Vagina (tissue), 2 donors: ENCODE data around the gene SLC25A48. TPM values are rescaled to one million over a fixed set of nuclear protein-coding genes. Genes with fewer than 3 reads are reported as not detected.

Experiments used
- DNase-seq, 2 donors: peaks; one replicate each; pipeline ENCODE4 v3.0.0-alpha.2; 2017; ENCODE audit errors: extremely low spot score in 2 of 2
- H3K27ac ChIP-seq: fragments of 200-600 bp; sonication (generic); one replicate; pipeline ENCODE4 v1.5.1; 2019
- H3K27me3 ChIP-seq: fragments of 200-600 bp; sonication (generic); one replicate; pipeline ENCODE4 v1.5.1; 2019
- H3K36me3 ChIP-seq, 2 donors: fragments of 200-600 bp; sonication (generic); one replicate each; pipeline ENCODE4 v1.5.1; 2017 to 2019
- H3K4me1 ChIP-seq: fragments of 200-600 bp; sonication (generic); one replicate; pipeline ENCODE4 v1.5.1; 2019
- H3K4me3 ChIP-seq, 2 donors: fragments of 200-600 bp; sonication (generic); 1 replicate in 1 of 2; 2 replicates in 1 of 2; pipeline ENCODE4 v1.5.1; 2016 to 2019
- H3K9me3 ChIP-seq: fragments of 200-600 bp; sonication (generic); one replicate; pipeline ENCODE4 v1.5.1; 2019
- POLR2A ChIP-seq, 2 donors: fragments of 450-650 bp; IDR thresholded peaks; one replicate each; pipeline ENCODE4 v1.6.1; 2017; ENCODE audit warnings: antibody characterized with exemption in 2 of 2, mild to moderate bottlenecking in 2 of 2, moderate library complexity in 2 of 2
- POLR2AphosphoS5 ChIP-seq, 2 donors: sonication (generic); formaldehyde crosslinking; IDR thresholded peaks; one replicate each; pipeline ENCODE4 v1.9.0; 2017; ENCODE audit warnings: antibody characterized with exemption in 2 of 2, mild to moderate bottlenecking in 2 of 2, low read depth in 1 of 2; ENCODE audit not compliant: insufficient read depth in 1 of 2
- intact Hi-C: fragments of 100-400 bp; cut with DNase I; formaldehyde crosslinking; loops from one replicate; pipeline ENCODE4 v1.15.1; 2023
- total RNA-seq: library from RNA; depleted of rRNA; stranded (reverse); fragments of >200 nt; gene quantifications from one replicate; pipeline ENCODE4 v1.2.3, GENCODE V29; 2016
- TF ChIP-seq, protein P1 (sequence below), 3 experiments: fragments of 450-650 bp in 2 of 3; fragments of 200-600 bp in 1 of 3; sonication (generic) in 1 of 3; IDR thresholded peaks; one replicate each; pipeline ENCODE4 v1.5.1; 2017 to 2019; ENCODE audit warnings: antibody characterized with exemption in 3 of 3, mild to moderate bottlenecking in 2 of 3, moderate library complexity in 2 of 3

Gene SLC25A48
- total RNA-seq, 1 donor from 2014 or later: 0.49 TPM

DNA sequence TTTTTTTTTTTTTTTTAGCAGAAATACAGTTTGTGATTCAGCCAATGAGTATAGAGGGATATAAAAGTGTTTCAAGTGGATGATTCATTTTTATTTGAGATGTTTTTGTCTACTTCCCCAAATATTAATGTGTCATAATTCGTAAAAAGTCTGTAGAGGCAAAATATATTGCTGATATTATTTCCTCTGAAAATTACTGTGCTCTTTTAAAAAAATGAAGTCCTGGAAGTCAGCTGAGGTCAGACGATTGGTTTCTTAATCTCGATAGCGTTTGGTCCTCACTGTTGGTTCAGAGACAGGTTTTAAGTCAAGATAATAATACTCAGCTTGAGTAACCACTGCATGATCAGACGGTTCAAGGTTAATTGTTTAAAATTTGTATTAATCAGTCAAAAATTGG lies 41.7 kb downstream of the SLC25A48 start:
- Histone ChIP-seq H3K4me3 (no peak overlapping the region), H3K27me3 (no peaks in the 10 kb centered on the region), H3K4me1 (no peaks in the 10 kb centered on the region), H3K9me3 (no peaks in the 10 kb centered on the region), H3K27ac (no peak overlapping the region), H3K36me3 (no peaks in the 10 kb centered on the region)
- DNase-seq: no peak
- intact Hi-C loops: no loop called here
- TF ChIP-seq POLR2AphosphoS5 (IDR thresholded peaks at IDR 0.05; ENCODE audit: insufficient read depth in 1 of 2, low read depth in 1 of 2): no peak
- TF ChIP-seq, protein P1, sequence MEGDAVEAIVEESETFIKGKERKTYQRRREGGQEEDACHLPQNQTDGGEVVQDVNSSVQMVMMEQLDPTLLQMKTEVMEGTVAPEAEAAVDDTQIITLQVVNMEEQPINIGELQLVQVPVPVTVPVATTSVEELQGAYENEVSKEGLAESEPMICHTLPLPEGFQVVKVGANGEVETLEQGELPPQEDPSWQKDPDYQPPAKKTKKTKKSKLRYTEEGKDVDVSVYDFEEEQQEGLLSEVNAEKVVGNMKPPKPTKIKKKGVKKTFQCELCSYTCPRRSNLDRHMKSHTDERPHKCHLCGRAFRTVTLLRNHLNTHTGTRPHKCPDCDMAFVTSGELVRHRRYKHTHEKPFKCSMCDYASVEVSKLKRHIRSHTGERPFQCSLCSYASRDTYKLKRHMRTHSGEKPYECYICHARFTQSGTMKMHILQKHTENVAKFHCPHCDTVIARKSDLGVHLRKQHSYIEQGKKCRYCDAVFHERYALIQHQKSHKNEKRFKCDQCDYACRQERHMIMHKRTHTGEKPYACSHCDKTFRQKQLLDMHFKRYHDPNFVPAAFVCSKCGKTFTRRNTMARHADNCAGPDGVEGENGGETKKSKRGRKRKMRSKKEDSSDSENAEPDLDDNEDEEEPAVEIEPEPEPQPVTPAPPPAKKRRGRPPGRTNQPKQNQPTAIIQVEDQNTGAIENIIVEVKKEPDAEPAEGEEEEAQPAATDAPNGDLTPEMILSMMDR (IDR thresholded peaks at IDR 0.05): no peak
- TF ChIP-seq POLR2A (IDR thresholded peaks at IDR 0.05): no peak

DNA sequence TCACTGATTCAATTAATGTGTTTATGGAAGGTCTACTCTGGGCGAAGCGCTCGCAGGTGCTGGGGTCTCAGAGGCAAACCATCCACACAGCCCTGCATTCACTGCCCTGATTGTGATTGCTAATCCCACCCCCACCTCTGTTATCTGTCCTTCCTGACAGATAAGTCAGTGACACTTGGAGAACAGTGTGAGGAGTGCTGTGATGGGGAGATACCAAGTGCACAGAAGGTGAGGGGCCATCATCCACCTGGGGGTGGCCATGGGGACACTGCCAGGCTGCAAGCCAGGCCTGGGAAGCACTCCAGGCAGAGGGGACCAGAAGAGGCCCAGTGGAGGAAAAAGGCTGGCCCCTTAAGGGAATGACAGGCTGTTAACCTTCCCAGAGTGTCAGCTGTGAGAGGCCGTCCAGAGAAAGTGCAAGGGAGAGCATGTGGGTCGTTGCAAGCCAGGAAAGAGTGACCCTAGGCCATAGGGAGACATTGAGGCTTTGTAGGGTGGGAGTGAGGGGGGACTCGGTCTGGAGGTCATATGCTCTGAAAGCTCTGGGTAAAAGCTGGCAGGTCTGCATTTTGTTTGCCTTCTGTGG lies 43.2 kb downstream of the SLC25A48 start:
- Histone ChIP-seq H3K4me3 (no peak overlapping the region), H3K36me3 (no peaks in the 10 kb centered on the region), H3K27me3 (no peaks in the 10 kb centered on the region), H3K4me1 (peaks cover 5% of the 10 kb centered on the region), H3K9me3 (no peaks in the 10 kb centered on the region), H3K27ac (no peak overlapping the region)
- TF ChIP-seq, protein P1 (IDR thresholded peaks at IDR 0.05): no peak
- TF ChIP-seq POLR2A (IDR thresholded peaks at IDR 0.05): no peak
- TF ChIP-seq POLR2AphosphoS5 (IDR thresholded peaks at IDR 0.05; ENCODE audit: insufficient read depth in 1 of 2, low read depth in 1 of 2): no peak
- intact Hi-C loops: no loop called here
- no peak for DNase-seq

DNA sequence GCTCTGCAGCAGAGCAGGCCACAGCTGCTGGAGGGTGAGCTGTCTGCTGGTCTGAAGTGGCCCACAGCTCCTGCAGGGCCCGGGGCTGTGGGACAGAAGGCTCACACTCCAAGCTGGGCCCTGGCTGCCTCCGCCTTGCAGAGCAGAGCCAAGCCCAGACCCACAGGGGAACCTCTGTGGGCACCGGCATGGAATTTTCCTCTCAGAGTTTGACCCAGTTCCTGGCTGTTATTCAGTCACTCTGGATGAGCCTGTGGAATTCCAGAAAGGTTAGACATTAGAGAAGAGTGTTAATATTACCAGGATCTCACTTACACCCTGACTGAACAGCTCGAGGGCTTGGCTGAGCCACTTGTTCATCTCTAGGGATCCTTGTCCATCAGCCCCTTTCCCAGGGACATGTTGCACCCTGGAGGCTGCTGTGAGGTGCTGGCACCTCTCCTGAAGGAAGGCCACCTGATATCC lies 43.7 kb downstream of the SLC25A48 start:
- no peak overlapping the region for H3K27ac ChIP-seq
- DNase-seq: no peak

DNA sequence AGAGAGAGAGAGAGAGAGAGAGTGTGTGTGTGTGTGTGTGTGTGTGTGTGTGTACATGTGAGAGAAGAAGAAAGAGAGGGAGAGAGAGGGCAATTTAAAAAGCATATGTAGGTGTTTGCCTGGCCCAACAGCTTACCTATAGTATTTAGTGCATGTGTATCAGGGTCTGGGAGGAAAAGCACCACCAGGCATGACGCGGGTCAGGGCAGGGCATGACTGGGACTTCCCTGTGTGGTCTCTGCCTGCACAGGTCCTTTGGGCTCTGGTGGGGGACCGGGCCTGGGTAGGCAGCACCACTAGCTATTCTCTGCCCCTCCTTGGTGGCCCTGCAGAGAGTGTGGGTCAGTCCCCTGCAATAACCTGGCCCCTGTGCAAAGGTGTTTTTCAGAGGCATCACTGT lies 45.1 kb downstream of the SLC25A48 start:
- Histone ChIP-seq H3K27ac (no peak overlapping the region), H3K36me3 (no peaks in the 10 kb centered on the region), H3K27me3 (no peaks in the 10 kb centered on the region), H3K4me1 (peaks cover 5% of the 10 kb centered on the region), H3K4me3 (no peak overlapping the region), H3K9me3 (no peaks in the 10 kb centered on the region)
- TF ChIP-seq POLR2AphosphoS5 (IDR thresholded peaks at IDR 0.05; ENCODE audit: insufficient read depth in 1 of 2, low read depth in 1 of 2) (no peak), POLR2A (IDR thresholded peaks at IDR 0.05) (no peak)
- TF ChIP-seq, protein P1 (IDR thresholded peaks at IDR 0.05): no peak
- no peak for DNase-seq
- intact Hi-C loops: no loop called here

More for the DNA sequence above, 43.7 kb downstream of the SLC25A48 start:
- Histone ChIP-seq H3K27me3 (no peaks in the 10 kb centered on the region), H3K36me3 (no peaks in the 10 kb centered on the region), H3K4me1 (peaks cover 5% of the 10 kb centered on the region), H3K9me3 (no peaks in the 10 kb centered on the region), H3K4me3 (no peak overlapping the region)
- intact Hi-C loops: no loop called here
- TF ChIP-seq, protein P1 (IDR thresholded peaks at IDR 0.05): no peak
- no peak for TF ChIP-seq POLR2AphosphoS5 (IDR thresholded peaks at IDR 0.05; ENCODE audit: insufficient read depth in 1 of 2, low read depth in 1 of 2)
- no peak for TF ChIP-seq POLR2A (IDR thresholded peaks at IDR 0.05)

DNA sequence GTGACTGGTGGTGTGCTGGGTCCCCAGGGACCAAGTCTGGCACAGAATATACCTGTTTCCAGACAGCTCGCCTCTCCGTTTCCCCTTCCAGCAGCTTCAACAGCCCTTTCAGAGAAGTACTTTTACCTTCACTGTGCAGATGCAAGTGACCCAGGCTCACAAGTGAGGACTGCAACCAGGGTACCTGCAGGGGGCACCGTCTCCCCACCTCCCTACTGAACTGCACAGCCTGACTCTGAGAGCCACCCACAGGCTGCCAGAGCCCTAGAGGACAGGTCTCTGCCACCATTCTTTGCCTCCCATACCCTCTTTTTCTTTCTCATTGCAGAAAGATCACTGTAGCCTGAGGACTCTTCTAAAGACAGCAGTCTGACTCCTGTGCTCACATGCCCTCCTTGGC lies 45.8 kb downstream of the SLC25A48 start:
- no peak for DNase-seq
- intact Hi-C loops: no loop called here
- H3K27me3 ChIP-seq: no peaks in the 10 kb centered on the region
- H3K27ac ChIP-seq: no peak overlapping the region
- no peak overlapping the region for H3K4me3 ChIP-seq
- H3K4me1 ChIP-seq: peaks cover 5% of the 10 kb centered on the region
- TF ChIP-seq POLR2AphosphoS5 (IDR thresholded peaks at IDR 0.05; ENCODE audit: insufficient read depth in 1 of 2, low read depth in 1 of 2): no peak
- TF ChIP-seq, protein P1 (IDR thresholded peaks at IDR 0.05): no peak
- H3K9me3 ChIP-seq: no peaks in the 10 kb centered on the region
- H3K36me3 ChIP-seq: no peaks in the 10 kb centered on the region
